Body of pancreas (tissue), 4 donors: ENCODE results near the gene RSRC1. TPM values are rescaled to one million over a fixed set of nuclear protein-coding genes. Genes with fewer than 3 reads are reported as not detected.

Experiments
- ATAC-seq: fragments of 150-250 bp; one replicate; pipeline ENCODE4 v1.9.1; 2016
- DNase-seq, 4 donors: peaks; one replicate each; pipeline ENCODE4 v3.0.0-alpha.2; 2019
- H3K27ac ChIP-seq, 4 donors: fragments of 200-600 bp; sonication (generic); 1 replicate in 3 of 4; 2 replicates in 1 of 4; pipeline versions ENCODE4 v1.5.1 to v1.6.1; 2016 to 2019; ENCODE audit warnings: mild to moderate bottlenecking in 1 of 4, mixed read lengths in 1 of 4, moderate library complexity in 1 of 4
- H3K27me3 ChIP-seq, 2 donors: fragments of 200-600 bp; sonication (generic); one replicate each; pipeline ENCODE4 v1.6.0; 2016; ENCODE audit warnings: mild to moderate bottlenecking in 1 of 2
- H3K36me3 ChIP-seq, 2 donors: fragments of 200-600 bp; sonication (generic); replicated peaks in 1 of 2; 2 replicates each; pipeline ENCODE4 v1.5.1; 2016; ENCODE audit warnings: low read depth in 2 of 2; ENCODE audit not compliant: insufficient read depth in 1 of 2
- H3K4me1 ChIP-seq: fragments of 200-600 bp; sonication (generic); one replicate; pipeline ENCODE4 v1.6.0; 2016
- H3K4me3 ChIP-seq, 2 donors: fragments of 200-600 bp; sonication (generic); 1 replicate in 1 of 2; 2 replicates in 1 of 2; pipeline ENCODE4 v1.5.1; 2016 to 2019
- H3K9me3 ChIP-seq, 3 donors: fragments of 200-600 bp; sonication (generic); 1 replicate in 2 of 3; 2 replicates in 1 of 3; pipeline ENCODE4 v1.5.1; 2016
- POLR2A ChIP-seq, 3 donors: fragments of 450-650 bp; IDR thresholded peaks; one replicate each; pipeline ENCODE4 v1.6.1; 2016; ENCODE audit warnings: antibody characterized with exemption in 3 of 3, mild to moderate bottlenecking in 2 of 3
- WGBS, 2 donors: methylation state at CpG; one replicate each; pipeline ENCODE4 v1.1.5; 2017; 5-methylcytosine and 5-hydroxymethylcytosine counted together
- intact Hi-C: fragments of 100-400 bp; cut with DNase I; formaldehyde crosslinking; loops from one replicate; pipeline ENCODE4 v1.15.1; 2023
- total RNA-seq, 2 donors: library from RNA; depleted of rRNA; stranded (reverse); fragments of >200 nt; gene quantifications; one replicate each; pipeline ENCODE4 v1.1.0, GENCODE V29; 2016
- TF ChIP-seq, protein P1 (sequence below), 7 experiments: fragments of 450-650 bp in 4 of 7; fragments of 200-600 bp in 3 of 7; sonication (generic) in 3 of 7; IDR thresholded peaks; one replicate each; pipeline ENCODE4 v1.5.1; 2016 to 2019; ENCODE audit warnings: antibody characterized with exemption in 7 of 7

Gene RSRC1
- total RNA-seq, 2 donors from 2014 or later, result 18.5 to 21.5 TPM

DNA sequence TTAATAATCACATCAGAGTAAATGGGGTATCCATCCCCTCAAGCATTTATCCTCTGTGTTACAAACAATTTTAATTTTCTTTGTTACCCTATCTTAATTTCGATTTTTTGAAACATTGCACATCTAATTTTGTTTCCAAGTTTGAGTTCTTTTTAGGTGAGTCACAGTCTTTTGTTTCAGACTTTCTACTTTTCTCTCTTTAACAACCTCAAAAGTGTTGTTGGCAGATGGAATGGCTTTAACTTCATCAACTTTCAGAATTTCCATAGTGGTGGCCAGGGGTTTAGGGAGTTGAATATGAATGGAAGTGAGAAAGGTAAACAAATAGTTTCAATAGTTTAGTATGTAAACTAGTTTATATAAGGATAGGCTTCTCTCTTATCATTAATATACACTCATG lies 238.1 kb downstream of the RSRC1 start:
- ATAC-seq (no peak), DNase-seq (no peak)
- intact Hi-C loops, result no loop called here
- no peaks in the 10 kb centered on the region for H3K9me3 ChIP-seq
- no peak overlapping the region for H3K27ac ChIP-seq
- H3K4me1 ChIP-seq, result no peaks in the 10 kb centered on the region
- H3K4me3 ChIP-seq, result no peak overlapping the region
- TF ChIP-seq, protein P1, sequence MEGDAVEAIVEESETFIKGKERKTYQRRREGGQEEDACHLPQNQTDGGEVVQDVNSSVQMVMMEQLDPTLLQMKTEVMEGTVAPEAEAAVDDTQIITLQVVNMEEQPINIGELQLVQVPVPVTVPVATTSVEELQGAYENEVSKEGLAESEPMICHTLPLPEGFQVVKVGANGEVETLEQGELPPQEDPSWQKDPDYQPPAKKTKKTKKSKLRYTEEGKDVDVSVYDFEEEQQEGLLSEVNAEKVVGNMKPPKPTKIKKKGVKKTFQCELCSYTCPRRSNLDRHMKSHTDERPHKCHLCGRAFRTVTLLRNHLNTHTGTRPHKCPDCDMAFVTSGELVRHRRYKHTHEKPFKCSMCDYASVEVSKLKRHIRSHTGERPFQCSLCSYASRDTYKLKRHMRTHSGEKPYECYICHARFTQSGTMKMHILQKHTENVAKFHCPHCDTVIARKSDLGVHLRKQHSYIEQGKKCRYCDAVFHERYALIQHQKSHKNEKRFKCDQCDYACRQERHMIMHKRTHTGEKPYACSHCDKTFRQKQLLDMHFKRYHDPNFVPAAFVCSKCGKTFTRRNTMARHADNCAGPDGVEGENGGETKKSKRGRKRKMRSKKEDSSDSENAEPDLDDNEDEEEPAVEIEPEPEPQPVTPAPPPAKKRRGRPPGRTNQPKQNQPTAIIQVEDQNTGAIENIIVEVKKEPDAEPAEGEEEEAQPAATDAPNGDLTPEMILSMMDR (IDR thresholded peaks at IDR 0.05), result no peak
- no peak for TF ChIP-seq POLR2A (IDR thresholded peaks at IDR 0.05)
- H3K36me3 ChIP-seq, result no peaks in the 10 kb centered on the region
- 64 to 84% methylated on average over 1 of the region's 1 CpG for WGBS, 2 donors
- H3K27me3 ChIP-seq, result no peaks in the 10 kb centered on the region

DNA sequence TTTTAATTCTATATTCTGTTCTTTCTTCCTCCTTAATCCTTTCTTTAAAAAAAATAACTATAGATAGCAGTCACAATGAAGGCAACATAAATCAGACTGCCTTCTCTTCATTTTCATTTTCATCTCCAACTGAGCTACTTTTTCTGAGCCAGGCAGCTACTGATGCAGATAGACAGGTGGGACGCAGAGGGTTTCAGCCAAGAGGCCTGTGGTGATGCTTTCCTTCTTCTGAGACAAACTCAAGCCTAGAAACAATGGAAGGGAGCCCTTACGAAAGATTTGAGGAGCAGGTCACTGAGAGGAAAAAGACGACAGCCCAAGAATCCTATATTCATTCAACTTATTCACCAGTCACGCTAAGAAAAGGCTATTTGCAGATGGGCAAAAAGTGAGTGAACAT lies 241.1 kb downstream of the RSRC1 start:
- 88 to 99% methylated on average over 4 of the region's 4 CpGs for WGBS, 2 donors
- intact Hi-C loops, result no loop called here
- ATAC-seq, result no peak
- Histone ChIP-seq H3K4me3 (no peak overlapping the region), H3K9me3 (no peaks in the 10 kb centered on the region), H3K27me3 (no peaks in the 10 kb centered on the region), H3K4me1 (no peaks in the 10 kb centered on the region), H3K36me3 (no peaks in the 10 kb centered on the region), H3K27ac (no peak overlapping the region)
- TF ChIP-seq, protein P1 (IDR thresholded peaks at IDR 0.05), result no peak
- TF ChIP-seq POLR2A (IDR thresholded peaks at IDR 0.05), result no peak
- no peak for DNase-seq

DNA sequence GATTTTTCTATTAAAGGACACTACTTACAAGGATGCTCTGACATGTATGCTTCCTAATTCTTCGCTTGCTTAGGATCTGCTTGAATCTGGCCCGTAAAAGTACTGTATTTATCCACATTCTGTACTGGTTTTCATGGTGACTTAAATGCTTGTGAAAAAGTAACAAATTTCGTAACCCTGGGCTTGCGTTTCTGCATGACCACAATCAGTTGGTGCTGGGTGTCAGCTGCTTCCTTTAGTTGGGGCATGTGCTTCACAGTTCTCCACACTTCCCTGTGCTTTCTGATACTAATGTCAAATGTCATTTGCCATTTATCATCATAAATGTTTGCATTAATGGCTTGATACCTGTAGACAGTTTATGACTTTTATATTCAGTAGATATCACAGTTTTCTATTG lies 242.7 kb downstream of the RSRC1 start:
- ATAC-seq (no peak), DNase-seq (peak in 1 of 4 donors; percentile 20)
- intact Hi-C loops, result no loop called here
- 79 to 89% methylated on average over 4 of the region's 4 CpGs for WGBS, 2 donors
- Histone ChIP-seq H3K36me3 (no peaks in the 10 kb centered on the region), H3K27ac (no peak overlapping the region), H3K4me3 (no peak overlapping the region), H3K27me3 (no peaks in the 10 kb centered on the region), H3K9me3 (no peaks in the 10 kb centered on the region), H3K4me1 (no peaks in the 10 kb centered on the region)
- TF ChIP-seq POLR2A (IDR thresholded peaks at IDR 0.05), result no peak
- TF ChIP-seq, protein P1 (IDR thresholded peaks at IDR 0.05), result no peak

DNA sequence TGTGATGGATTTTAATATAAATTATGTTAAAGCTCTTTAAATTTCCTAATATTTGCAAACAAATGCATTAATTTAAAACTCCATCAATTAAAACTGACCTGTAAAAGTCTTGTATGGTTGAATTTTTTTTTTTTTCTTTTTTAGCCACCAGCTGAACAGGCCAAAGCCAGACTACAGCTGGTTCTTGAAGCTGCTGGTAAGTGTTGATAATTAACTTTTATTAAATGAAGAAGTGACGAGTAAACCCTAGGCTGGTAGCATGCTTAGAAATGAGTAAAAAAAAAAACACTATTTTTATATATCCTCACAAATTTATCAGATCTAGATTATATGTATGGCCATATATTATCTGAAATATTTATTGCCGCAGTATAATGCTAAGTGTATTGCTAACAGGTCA lies 244.8 kb downstream of the RSRC1 start:
- Histone ChIP-seq H3K4me3 (no peak overlapping the region), H3K27me3 (no peaks in the 10 kb centered on the region), H3K36me3 (no peaks in the 10 kb centered on the region), H3K27ac (no peak overlapping the region), H3K4me1 (no peaks in the 10 kb centered on the region), H3K9me3 (no peaks in the 10 kb centered on the region)
- 85 to 90% methylated on average over 2 of the region's 2 CpGs for WGBS, 2 donors
- DNase-seq (no peak), ATAC-seq (no peak)
- intact Hi-C loops, result no loop called here
- TF ChIP-seq, protein P1 (IDR thresholded peaks at IDR 0.05), result no peak
